ENCODE measurements around the gene COL18A1.
"Not testable (repeated sequence)": the region's sequence is repeated elsewhere in the genome, so short reads cannot be mapped to it uniquely, and the experiment has no call there.

COL18A1 gene

GRCh38 chr21:45528981-45529784 is 124.2 kb downstream of the COL18A1 start:
- Histone ChIP-seq H3K9me3 (ENCODE audit: control insufficient read depth, insufficient read depth, low read length) (no peaks in the 10 kb centered on the region), H3K4me1 (ENCODE audit: insufficient read depth, low read length) (no peaks in the 10 kb centered on the region; the same call in 1 of the 2 replicates), H3K36me3 (ENCODE audit: insufficient read depth, low read length) (peaks cover 3% of the 10 kb centered on the region; the same call in 1 of the 2 replicates), H3K9ac (ENCODE audit: low read depth, low read length) (no peak overlapping the region)

- no peaks in the 10 kb centered on the region for H3K9me3 ChIP-seq (ENCODE audit: control insufficient read depth, insufficient read depth, low read length)
- peaks cover 3% of the 10 kb centered on the region; the same call in 1 of the 2 replicates for H3K4me1 ChIP-seq (ENCODE audit: insufficient read depth, low read length)
- H3K9ac ChIP-seq (ENCODE audit: low read depth, low read length), result no peak overlapping the region
- H3K36me3 ChIP-seq (ENCODE audit: insufficient read depth, low read length), result peaks cover 3% of the 10 kb centered on the region; the same call in 1 of the 2 replicates
Observed at GRCh38 chr21:45529785-45530422, 124.9 kb downstream of the COL18A1 start.

- Histone ChIP-seq H3K9me3 (ENCODE audit: control insufficient read depth, insufficient read depth, low read length) (no peaks in the 10 kb centered on the region), H3K9ac (ENCODE audit: low read depth, low read length) (no peak overlapping the region), H3K36me3 (ENCODE audit: insufficient read depth, low read length) (no peaks in the 10 kb centered on the region; the same call in 1 of the 2 replicates), H3K4me1 (ENCODE audit: insufficient read depth, low read length) (peaks cover 3% of the 10 kb centered on the region; the same call in 1 of the 2 replicates)
Observed at GRCh38 chr21:45530423-45531113, 125.6 kb downstream of the COL18A1 start.

- not testable (repeated sequence) for H3K36me3 ChIP-seq (ENCODE audit: insufficient read depth, low read length); H3K9me3 ChIP-seq (ENCODE audit: control insufficient read depth, insufficient read depth, low read length); H3K9ac ChIP-seq (ENCODE audit: low read depth, low read length); H3K4me1 ChIP-seq (ENCODE audit: insufficient read depth, low read length)
Observed at GRCh38 chr21:45531114-45531392, 126.1 kb downstream of the COL18A1 start.

- Histone ChIP-seq H3K4me1 (ENCODE audit: insufficient read depth, low read length) (peaks cover 3% of the 10 kb centered on the region; the same call in 1 of the 2 replicates), H3K36me3 (ENCODE audit: insufficient read depth, low read length) (no peaks in the 10 kb centered on the region; the same call in 1 of the 2 replicates), H3K9ac (ENCODE audit: low read depth, low read length) (no peak overlapping the region), H3K9me3 (ENCODE audit: control insufficient read depth, insufficient read depth, low read length) (no peaks in the 10 kb centered on the region)
Observed at GRCh38 chr21:45531393-45532215, 126.6 kb downstream of the COL18A1 start.

GRCh38 chr21:45532826-45533360 is 127.9 kb downstream of the COL18A1 start:
- Histone ChIP-seq H3K9ac (ENCODE audit: low read depth, low read length) (no peak overlapping the region), H3K4me1 (ENCODE audit: insufficient read depth, low read length) (peaks cover 3% of the 10 kb centered on the region; the same call in 1 of the 2 replicates), H3K36me3 (ENCODE audit: insufficient read depth, low read length) (no peaks in the 10 kb centered on the region; the same call in 1 of the 2 replicates), H3K9me3 (ENCODE audit: control insufficient read depth, insufficient read depth, low read length) (no peaks in the 10 kb centered on the region)

GRCh38 chr21:45533361-45533845 is 128.4 kb downstream of the COL18A1 start:
- Histone ChIP-seq H3K36me3 (ENCODE audit: insufficient read depth, low read length) (no peaks in the 10 kb centered on the region; the same call in 1 of the 2 replicates), H3K9ac (ENCODE audit: low read depth, low read length) (no peak overlapping the region), H3K4me1 (ENCODE audit: insufficient read depth, low read length) (peaks cover 3% of the 10 kb centered on the region; the same call in 1 of the 2 replicates), H3K9me3 (ENCODE audit: control insufficient read depth, insufficient read depth, low read length) (no peaks in the 10 kb centered on the region)

GRCh38 chr21:45533846-45534635 is 129.1 kb downstream of the COL18A1 start:
- H3K4me1 ChIP-seq (ENCODE audit: insufficient read depth, low read length), result peaks cover 3% of the 10 kb centered on the region; the same call in 1 of the 2 replicates
- H3K9me3 ChIP-seq (ENCODE audit: control insufficient read depth, insufficient read depth, low read length), result no peaks in the 10 kb centered on the region
- no peak overlapping the region for H3K9ac ChIP-seq (ENCODE audit: low read depth, low read length)
- no peaks in the 10 kb centered on the region; the same call in 1 of the 2 replicates for H3K36me3 ChIP-seq (ENCODE audit: insufficient read depth, low read length)

- Histone ChIP-seq H3K36me3 (ENCODE audit: insufficient read depth, low read length) (no peaks in the 10 kb centered on the region; the same call in 1 of the 2 replicates), H3K9ac (ENCODE audit: low read depth, low read length) (no peak overlapping the region), H3K4me1 (ENCODE audit: insufficient read depth, low read length) (peaks cover 3% of the 10 kb centered on the region; the same call in 1 of the 2 replicates), H3K9me3 (ENCODE audit: control insufficient read depth, insufficient read depth, low read length) (no peaks in the 10 kb centered on the region)
Observed at GRCh38 chr21:45534636-45535331, 129.8 kb downstream of the COL18A1 start.

- no peaks in the 10 kb centered on the region for H3K9me3 ChIP-seq (ENCODE audit: control insufficient read depth, insufficient read depth, low read length)
- no peaks in the 10 kb centered on the region for H3K36me3 ChIP-seq (ENCODE audit: insufficient read depth, low read length)
- H3K9ac ChIP-seq (ENCODE audit: low read depth, low read length), result no peak overlapping the region
- peaks cover 3% of the 10 kb centered on the region; the same call in 1 of the 2 replicates for H3K4me1 ChIP-seq (ENCODE audit: insufficient read depth, low read length)
Observed at GRCh38 chr21:45535341-45536081, 130.5 kb downstream of the COL18A1 start.

- Histone ChIP-seq H3K9me3 (ENCODE audit: control insufficient read depth, insufficient read depth, low read length) (no peaks in the 10 kb centered on the region), H3K4me1 (ENCODE audit: insufficient read depth, low read length) (peaks cover 3% of the 10 kb centered on the region; the same call in 1 of the 2 replicates), H3K36me3 (ENCODE audit: insufficient read depth, low read length) (no peaks in the 10 kb centered on the region), H3K9ac (ENCODE audit: low read depth, low read length) (no peak overlapping the region)
Observed at GRCh38 chr21:45536301-45537081, 131.5 kb downstream of the COL18A1 start.
